ENCODE results near the gene OR13C4.
"Not testable (repeated sequence)": the region's sequence is repeated elsewhere in the genome, so short reads cannot be mapped to it uniquely, and the experiment has no call there.

Gene OR13C4

GRCh38 chr9:104527109-104527508 is at the start of gene OR13C4:
Gene OR13C4 (minus strand): TSS chr9:104527209. CDS start chr9:104527209, 0 bp downstream.
- DNase-seq, result no peak

GRCh38 chr9:104575456-104575855 is 48.4 kb upstream of the OR13C4 start:
- no peak for DNase-seq

DNA sequence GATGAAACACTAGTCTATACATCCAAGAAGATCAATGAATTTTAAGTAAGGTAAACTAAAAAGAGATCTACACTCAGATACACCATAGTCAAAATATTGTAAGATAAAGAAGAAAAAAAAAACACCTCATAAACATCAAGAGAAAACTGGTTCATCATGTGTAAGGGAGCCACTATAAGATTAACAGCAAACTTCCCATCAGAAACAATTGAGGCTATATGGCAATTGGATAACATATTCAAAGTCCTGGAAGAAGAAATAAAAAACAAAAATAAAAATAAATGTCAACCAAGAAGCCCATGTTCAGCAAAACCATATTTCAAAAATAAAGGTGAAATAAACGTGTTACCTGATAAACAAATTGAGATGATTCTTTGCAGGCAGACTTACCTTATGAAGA is 45.6 kb upstream of the OR13C4 start:
- no peak for DNase-seq

GRCh38 chr9:104568868-104569267 is 41.9 kb upstream of the OR13C4 start, which contains the start of gene OR13C8:
Gene OR13C8 (plus strand): TSS chr9:104569168. CDS start chr9:104569168, 0 bp downstream.
- DNase-seq, result no peak

DNA sequence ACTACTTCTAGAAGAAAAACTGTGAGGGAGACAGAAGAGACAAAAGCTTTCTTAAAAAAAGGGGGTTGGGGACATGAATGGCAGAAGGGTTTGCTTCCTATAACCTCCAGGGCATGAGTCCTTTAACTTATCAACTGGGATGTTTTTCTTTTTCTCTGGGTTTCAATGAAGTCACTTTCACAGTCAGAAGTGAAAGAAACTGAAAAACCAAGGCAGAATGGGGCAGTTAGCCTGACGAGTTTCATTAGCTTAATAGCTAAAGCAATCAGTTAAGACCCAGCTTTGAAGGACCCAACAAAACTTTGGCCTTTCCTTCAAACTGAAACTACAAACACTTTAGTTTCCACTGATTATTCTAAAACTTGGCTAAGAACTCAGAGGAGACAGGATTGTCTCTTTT is 37.3 kb upstream of the OR13C4 start:
- DNase-seq, result no peak

DNA sequence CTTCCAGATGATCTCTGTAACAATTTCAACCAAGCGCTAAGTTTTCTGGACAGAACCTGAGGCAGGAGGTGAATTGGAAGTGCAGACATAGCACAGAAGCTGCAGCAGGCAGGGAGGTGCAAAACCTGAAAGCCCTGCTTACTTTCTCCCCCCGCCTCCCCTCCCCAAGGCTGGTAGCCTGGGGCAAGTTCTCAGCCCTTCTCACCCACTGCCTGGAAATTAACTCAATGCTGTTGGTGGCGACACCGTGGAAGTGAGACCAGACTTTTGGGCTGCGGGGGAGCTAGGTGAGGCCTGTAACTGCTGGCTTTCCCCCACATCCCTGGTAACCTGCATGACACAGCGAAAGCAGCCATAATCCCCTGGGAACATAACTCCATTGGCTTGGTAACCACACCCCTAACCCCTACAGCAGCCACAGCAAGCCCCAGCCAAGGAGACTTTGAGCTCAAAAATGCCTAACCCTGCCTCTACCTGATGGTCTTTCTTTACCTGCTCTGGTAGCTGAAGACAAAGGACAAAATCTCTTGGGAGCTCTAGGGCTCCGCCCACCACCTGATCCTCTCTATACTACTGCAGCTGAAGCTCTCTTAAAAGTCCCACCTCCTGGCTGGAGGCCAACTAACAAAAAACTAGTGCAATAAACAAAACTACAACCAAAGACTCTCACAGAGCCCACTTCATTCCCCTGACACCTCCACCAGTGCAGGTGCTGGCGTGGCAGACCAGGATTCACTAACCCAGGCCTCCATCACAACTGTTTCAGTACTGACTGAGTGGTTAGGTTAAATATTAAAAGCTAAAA is 30.0 kb upstream of the OR13C4 start:
- no peak for DNase-seq

GRCh38 chr9:104555521-104555920 is 28.5 kb upstream of the OR13C4 start:
- no peak for DNase-seq

DNA sequence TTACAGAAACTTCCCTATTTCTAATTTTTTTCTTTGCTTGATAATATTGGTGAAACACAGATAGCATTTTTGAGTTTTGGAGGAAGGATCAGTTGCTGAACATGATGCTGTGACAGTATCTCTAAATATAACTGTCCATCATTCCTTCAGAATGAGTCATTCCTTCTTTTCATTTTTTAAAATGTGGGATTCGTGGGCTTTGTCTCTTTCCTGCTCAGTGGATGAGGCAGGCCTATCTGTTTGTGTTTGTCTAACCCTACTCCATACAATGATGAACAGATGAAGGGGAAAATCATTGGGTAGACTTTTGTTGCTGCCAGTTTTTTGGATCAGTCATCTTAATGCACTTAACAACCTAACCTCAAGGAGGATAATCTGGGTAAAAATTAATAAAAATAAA is 26.3 kb upstream of the OR13C4 start:
- no peak for DNase-seq

DNA sequence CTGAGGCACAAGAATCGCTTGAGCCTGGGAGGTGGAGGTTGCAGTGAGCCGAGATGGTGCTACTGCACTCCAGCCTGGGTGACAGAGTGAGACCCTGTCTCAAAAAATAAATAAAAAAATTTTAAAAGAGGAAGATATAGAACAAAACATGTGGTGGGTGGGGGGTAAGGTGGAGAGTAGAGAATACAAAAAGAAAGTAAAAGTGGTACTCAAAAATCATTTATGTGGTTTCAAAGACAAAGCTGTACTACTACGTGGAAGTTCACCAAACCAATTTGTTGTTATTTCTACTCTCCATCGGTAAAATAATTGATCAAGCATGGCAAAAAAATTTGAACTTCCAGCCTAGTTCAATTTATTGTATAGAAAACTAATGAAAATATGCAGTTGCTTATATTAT is 17.6 kb upstream of the OR13C4 start:
- DNase-seq, result no peak

- no peak for DNase-seq
These were observed 12.3 kb upstream of the OR13C4 start for GRCh38 chr9:104539275-104539674.

GRCh38 chr9:104536756-104537155 is 9.7 kb upstream of the OR13C4 start, which contains the start of gene OR13C3:
Gene OR13C3 (minus strand): TSS chr9:104536856. CDS start chr9:104536723, 133 bp downstream.
- no peak for DNase-seq

- DNase-seq, result not testable (repeated sequence)
These were observed 6.8 kb downstream of the OR13C4 start for GRCh38 chr9:104520241-104520640.

- no peak for DNase-seq
These were observed 12.1 kb downstream of the OR13C4 start for GRCh38 chr9:104514901-104515300.

- DNase-seq, result no peak
These were observed 20.4 kb downstream of the OR13C4 start for GRCh38 chr9:104506565-104506964.

DNA sequence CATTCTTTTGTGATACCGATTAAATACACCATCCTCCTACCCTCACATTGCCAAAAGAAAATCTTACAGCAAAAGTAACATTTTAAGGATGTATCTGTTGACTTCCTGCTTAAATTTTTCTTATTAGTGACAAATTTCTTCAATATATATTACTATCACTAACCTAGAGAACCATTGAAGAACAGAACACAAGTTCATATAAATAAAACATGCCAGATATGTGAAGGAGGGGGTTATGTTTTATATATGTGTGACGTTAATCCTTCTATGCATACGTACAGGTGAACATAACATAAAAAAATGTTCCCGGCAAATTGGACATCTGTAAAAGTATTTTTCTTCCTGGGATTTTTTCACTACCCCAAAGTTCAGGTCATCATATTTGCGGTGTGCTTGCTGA is 23.0 kb downstream of the OR13C4 start, which contains the start of gene OR13F1:
OR13F1 (plus strand) TSS at position 301 of the 400 bp plus-strand sequence; CDS start at position 301, 0 bp downstream.
- no peak for DNase-seq

GRCh38 chr9:104503440-104503839 is 23.6 kb downstream of the OR13C4 start:
- no peak for DNase-seq

GRCh38 chr9:104494808-104495207 is 32.2 kb downstream of the OR13C4 start:
- no peak for DNase-seq

DNA sequence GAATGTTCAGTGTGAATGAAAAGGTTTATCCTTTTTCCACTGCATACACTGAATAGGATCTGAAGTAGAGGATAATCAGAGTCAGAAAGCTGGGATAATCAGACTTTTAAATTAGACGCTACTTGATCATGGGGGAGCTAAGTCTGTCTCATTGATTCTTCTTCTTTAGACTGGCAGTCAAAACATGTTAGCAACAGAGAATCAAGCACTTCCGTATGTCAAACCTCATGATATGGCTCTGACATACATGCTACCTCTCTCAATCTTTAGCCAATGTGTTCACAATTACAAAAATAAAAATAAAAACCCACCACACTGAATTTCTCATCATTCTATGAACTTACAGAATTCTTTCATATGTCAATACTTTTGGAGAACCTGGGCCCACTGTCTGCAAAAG is 42.0 kb downstream of the OR13C4 start:
- DNase-seq, result no peak

- no peak for DNase-seq
These were observed 44.0 kb downstream of the OR13C4 start for GRCh38 chr9:104482921-104483570.
